IMR-90 (cell line): Measurements from ENCODE around the gene GABARAPL2. TPM values are rescaled to one million over a fixed set of nuclear protein-coding genes. Genes with fewer than 3 reads are reported as not detected.

Experiments
- ATAC-seq: fragments of 200-7000 bp; cut with Tn5 transposase; 2 replicates; pipeline ENCODE4 v1.9.1; 2020; ENCODE audit warnings: low read depth, mild to moderate bottlenecking, moderate library complexity
- BruUV-seq: library from RNA; stranded (reverse); fragments of 400-500 nt; replicated peaks from 2 replicates; lab custom pipeline; 2021; lab: Mats Ljungman, UMichigan
- CTCF ChIA-PET: fragments of 300-600 bp; formaldehyde crosslinking; extraction: SDS; loops from one replicate; lab custom pipeline; 2021; ENCODE audit warnings: antibody characterized with exemption; lab: Yijun Ruan, JAX
- POLR2A ChIA-PET: fragments of 300-600 bp; sonication (Branson Sonifier 250); formaldehyde crosslinking; loops from one replicate; lab custom pipeline; 2022; ENCODE audit warnings: antibody characterized with exemption; ENCODE audit not compliant: unreplicated experiment; lab: Charles Lee
- DNase-seq: peaks from one replicate; pipeline ENCODE4 v3.0.0; 2013
- H2AFZ ChIP-seq: replicated peaks from 2 replicates; pipeline ENCODE3; 2013; ENCODE audit warnings: low read length, mild to moderate bottlenecking; ENCODE audit not compliant: poor library complexity
- H2AK5ac ChIP-seq: 2 replicates; pipeline ENCODE4 v1.6.1; 2013; ENCODE audit warnings: low read depth, low read length, inconsistent platforms
- H2AK9ac ChIP-seq: replicated peaks from 2 replicates; pipeline ENCODE3; 2013; ENCODE audit warnings: mild to moderate bottlenecking, low read depth, low read length, moderate library complexity; ENCODE audit not compliant: poor library complexity
- H2BK120ac ChIP-seq: 2 replicates; pipeline ENCODE4 v1.6.1; 2013; ENCODE audit warnings: low read depth, low read length, inconsistent platforms
- H2BK15ac ChIP-seq: 3 replicates; pipeline ENCODE4 v1.6.1; 2013; ENCODE audit warnings: low read depth, low read length, inconsistent platforms
- H2BK20ac ChIP-seq: 2 replicates; pipeline ENCODE4 v1.6.1; 2013; ENCODE audit warnings: low read depth, mild to moderate bottlenecking, inconsistent platforms, low read length, moderate library complexity
- H2BK5ac ChIP-seq: 2 replicates; pipeline ENCODE4 v1.6.1; 2013; ENCODE audit warnings: mild to moderate bottlenecking, low read depth, low read length, inconsistent platforms; ENCODE audit not compliant: poor library complexity, severe bottlenecking
- H3K14ac ChIP-seq: replicated peaks from 2 replicates; pipeline ENCODE4 v1.6.1; 2013; ENCODE audit warnings: low read depth, low read length, inconsistent platforms
- H3K18ac ChIP-seq: 2 replicates; pipeline ENCODE4 v1.6.1; 2013; ENCODE audit warnings: low read depth, low read length, control low read depth
- H3K23ac ChIP-seq: 2 replicates; pipeline ENCODE4 v1.6.1; 2013; ENCODE audit warnings: low read depth, low read length, inconsistent platforms
- H3K27ac ChIP-seq: 2 replicates; pipeline ENCODE4 v1.5.1; 2013; ENCODE audit warnings: mild to moderate bottlenecking, control low read depth, low read length; ENCODE audit not compliant: insufficient read depth
- H3K27me3 ChIP-seq: 2 replicates; pipeline ENCODE4 v1.6.1; 2013; ENCODE audit warnings: low read length; ENCODE audit not compliant: control insufficient read depth, insufficient read depth
- H3K36me3 ChIP-seq: 2 replicates; pipeline ENCODE4 v1.6.1; 2013; ENCODE audit warnings: low read length, mixed read lengths; ENCODE audit not compliant: control insufficient read depth, insufficient read depth
- H3K4ac ChIP-seq: 2 replicates; pipeline ENCODE4 v1.6.1; 2013; ENCODE audit warnings: low read depth, low read length, inconsistent platforms
- H3K4me1 ChIP-seq: 2 replicates; pipeline ENCODE4 v1.6.1; 2013; ENCODE audit warnings: low read length, mixed read lengths; ENCODE audit not compliant: control insufficient read depth, insufficient read depth
- H3K4me2 ChIP-seq: 2 replicates; pipeline ENCODE4 v1.6.1; 2013; ENCODE audit warnings: low read depth, mild to moderate bottlenecking, control low read depth, low read length, moderate library complexity
- H3K4me3 ChIP-seq: 2 replicates; pipeline ENCODE4 v1.5.1; 2013; ENCODE audit warnings: low read depth, mild to moderate bottlenecking, control low read depth, low read length, moderate library complexity; ENCODE audit not compliant: insufficient read depth
- H3K56ac ChIP-seq: 2 replicates; pipeline ENCODE4 v1.6.1; 2013; ENCODE audit warnings: low read length, inconsistent platforms; ENCODE audit not compliant: insufficient read depth; ENCODE audit errors: extremely low read depth
- H3K79me1 ChIP-seq, 2 experiments: 2 replicates each; pipeline ENCODE4 v1.6.1; 2013; ENCODE audit warnings: low read length in 2 of 2, inconsistent platforms in 1 of 2, low read depth in 1 of 2
- H3K9ac ChIP-seq: 2 replicates; pipeline ENCODE4 v1.6.1; 2013; ENCODE audit warnings: low read depth, low read length, control low read depth
- H3K9me1 ChIP-seq: 2 replicates; pipeline ENCODE4 v1.6.1; 2013; ENCODE audit warnings: low read length, inconsistent platforms; ENCODE audit not compliant: insufficient read depth
- H3K9me3 ChIP-seq: 2 replicates; pipeline ENCODE4 v1.6.1; 2013; ENCODE audit warnings: low read length; ENCODE audit not compliant: control insufficient read depth, insufficient read depth
- H4K20me1 ChIP-seq: 2 replicates; pipeline ENCODE4 v1.6.1; 2013; ENCODE audit warnings: low read length, inconsistent platforms; ENCODE audit not compliant: insufficient read depth
- H4K5ac ChIP-seq: 2 replicates; pipeline ENCODE4 v1.6.1; 2013; ENCODE audit warnings: mild to moderate bottlenecking, low read depth, low read length, control low read depth
- H4K8ac ChIP-seq, 2 experiments: 2 replicates each; pipeline ENCODE4 v1.6.1; 2013; ENCODE audit warnings: low read depth in 2 of 2, low read length in 2 of 2, control low read depth in 1 of 2, inconsistent platforms in 1 of 2
- H4K91ac ChIP-seq: 2 replicates; pipeline ENCODE4 v1.6.1; 2013; ENCODE audit warnings: low read depth, low read length, inconsistent platforms; ENCODE audit not compliant: insufficient read depth
- MXI1 ChIP-seq: IDR thresholded peaks from 2 replicates; pipeline ENCODE4 v1.6.1; 2012; ENCODE audit warnings: low read depth, mild to moderate bottlenecking, low read length, moderate library complexity, borderline replicate concordance
- POLR2A ChIP-seq: IDR thresholded peaks from 2 replicates; pipeline ENCODE4 v1.6.1; 2012; ENCODE audit warnings: mild to moderate bottlenecking, low read depth, low read length
- RCOR1 ChIP-seq: IDR thresholded peaks from 2 replicates; pipeline ENCODE4 v1.6.1; 2012; ENCODE audit warnings: mild to moderate bottlenecking, low read length, improper control_type of control experiment; ENCODE audit not compliant: insufficient replicate concordance
- RFX5 ChIP-seq: IDR thresholded peaks from 2 replicates; pipeline ENCODE4 v1.8.0; 2012; ENCODE audit warnings: low read depth, mild to moderate bottlenecking, low read length, moderate library complexity
- USF2 ChIP-seq: fragments of 150-350 bp; IDR thresholded peaks from 2 replicates; pipeline ENCODE4 v1.6.1; 2017; ENCODE audit warnings: mild to moderate bottlenecking, antibody characterized with exemption, low read length, low read depth
- WGBS, 2 experiments: methylation state at CpG; one replicate each; pipeline versions ENCODE4 v1.1.5 to v1.1.7; 2013; ENCODE audit warnings: missing lambda C conversion rate in 2 of 2; ENCODE audit not compliant: insufficient read length in 1 of 2; ENCODE audit errors: extremely low coverage in 2 of 2; 5-methylcytosine and 5-hydroxymethylcytosine counted together
- dilution Hi-C: fragments of 300-500 bp; cut with HindIII; formaldehyde crosslinking; loops from one replicate; pipeline ENCODE4 v1.14.3; 2018; ENCODE audit warnings: low sequenced_read_pairs; ENCODE audit not compliant: unreplicated experiment
- in situ Hi-C: fragments of 300-500 bp; cut with MboI; formaldehyde crosslinking; loops from 3 replicates; pipeline ENCODE4 v1.14.3; 2019; ENCODE audit warnings: low sequenced_read_pairs, inconsistent platforms, mixed read lengths
- intact Hi-C: fragments of 100-400 bp; cut with micrococcal nuclease; formaldehyde crosslinking; loops from 2 replicates; pipeline ENCODE4 v1.10.0; 2022
- polyA plus RNA-seq, 3 experiments: library from polyadenylated mRNA; depleted of rRNA; stranded (reverse); fragments of >200 nt; gene quantifications; 2 replicates each; pipeline ENCODE4 v1.2.3, GENCODE V29; 2012; ENCODE audit warnings: low replicate concordance in 1 of 3
- total RNA-seq: library from RNA; depleted of rRNA; stranded (reverse); fragments of >200 nt; gene quantifications from 2 replicates; pipeline ENCODE4 v1.2.3, GENCODE V29; 2012

The GABARAPL2 gene
- total and polyA plus RNA-seq, 2 of the 4 experiments (the other 2 are of a cell fraction) = 33.3 to 65.9 TPM

GRCh38 chr16:75555213-75555706 is 10.9 kb upstream of the GABARAPL2 start:
- H3K9me1 ChIP-seq = peaks cover 8% of the 10 kb centered on the region
- H3K23ac ChIP-seq = 0 out of 2 replicates have a peak overlapping the region, but pooled peaks have one; percentile 19
- peak overlapping the region; percentile 46 for H3K4me3 ChIP-seq
- H3K56ac ChIP-seq = peak overlapping the region; percentile 28
- H2AK5ac ChIP-seq = no peak overlapping the region
- no peak overlapping the region for H3K18ac ChIP-seq
- H3K14ac ChIP-seq = peak overlapping the region; percentile 32; the same call in 1 of the 2 replicates
- H3K4me2 ChIP-seq = peak overlapping the region; percentile 82
- no peak overlapping the region for H4K91ac ChIP-seq
- H3K4me1 ChIP-seq = peaks cover 4% of the 10 kb centered on the region; the same call in 1 of the 2 replicates
- H3K9me3 ChIP-seq = no peaks in the 10 kb centered on the region
- WGBS, 2 experiments = 0% methylated on average over 11 of the region's 26 CpGs; no CpG with 5 or more reads in 1 of the 2 experiments
- ATAC-seq (peak; percentile 88), DNase-seq (peak; percentile 86)
- dilution Hi-C loops = no loop called here
- in situ Hi-C loops = no loop called here
- no peak overlapping the region for H2BK5ac ChIP-seq
- 0 out of 4 replicates have a peak, but pooled peaks cover 0 to 2% of the 10 kb centered on the region in 2 experiments for H3K79me1 ChIP-seq
- H2AFZ ChIP-seq = peak overlapping the region; percentile 98
- no peaks in the 10 kb centered on the region for H4K20me1 ChIP-seq
- no peak overlapping the region for H2BK20ac ChIP-seq
- no peaks in the 10 kb centered on the region for H3K36me3 ChIP-seq
- peak overlapping the region; percentile 85 for H2AK9ac ChIP-seq
- no peak overlapping the region; the same call in 1 of the 2 replicates for H3K4ac ChIP-seq
- CTCF ChIA-PET = interaction anchor here (0.6 to 0.8 kb wide), 2 partner anchors 38 to 43 kb away, joined by 3 to 4 read pairs; no protein-coding TSS in a partner anchor
- H3K9ac ChIP-seq = peak overlapping the region; percentile 26
- BruUV-seq = no TSS peak
- H3K27ac ChIP-seq = peak overlapping the region; percentile 24; the same call in 1 of the 2 replicates
- peak overlapping the region; percentile 50 to 51; a peak in 3 of 4 replicates for H4K8ac ChIP-seq
- no peak overlapping the region for H2BK120ac ChIP-seq
- POLR2A ChIA-PET = no interaction called here
- TF ChIP-seq USF2 (no peak), RCOR1 (no peak), MXI1 (peak; percentile 77; the same call in 1 of the 2 replicates), POLR2A (0 out of 2 replicates have a peak, but pooled peaks have one; percentile 46), RFX5 (no peak)
- H2BK15ac ChIP-seq = no peak overlapping the region
- no peak overlapping the region for H4K5ac ChIP-seq
- intact Hi-C loops = loop anchor here (5.0 kb wide), 1 partner anchor 93 kb away; the partner anchor contains the start of gene TMEM170A
- H3K27me3 ChIP-seq = peaks cover 1% of the 10 kb centered on the region; the same call in 1 of the 2 replicates
